NCI-H1436 (cell line): Measurements from ENCODE around the gene NME9.
A peak's percentile ranks its signal among the peaks of the same experiment; 100 is the strongest.
"Not testable (repeated sequence)": the region's sequence is repeated elsewhere in the genome, so short reads cannot be mapped to it uniquely, and the experiment has no call there.

Experiments
- DNase-seq: peaks from one replicate; lab custom pipeline; 2025; lab: John Stamatoyannopoulos, UW

The NME9 gene, protein sequence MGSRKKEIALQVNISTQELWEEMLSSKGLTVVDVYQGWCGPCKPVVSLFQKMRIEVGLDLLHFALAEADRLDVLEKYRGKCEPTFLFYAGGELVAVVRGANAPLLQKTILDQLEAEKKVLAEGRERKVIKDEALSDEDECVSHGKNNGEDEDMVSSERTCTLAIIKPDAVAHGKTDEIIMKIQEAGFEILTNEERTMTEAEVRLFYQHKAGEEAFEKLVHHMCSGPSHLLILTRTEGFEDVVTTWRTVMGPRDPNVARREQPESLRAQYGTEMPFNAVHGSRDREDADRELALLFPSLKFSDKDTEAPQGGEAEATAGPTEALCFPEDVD

DNA sequence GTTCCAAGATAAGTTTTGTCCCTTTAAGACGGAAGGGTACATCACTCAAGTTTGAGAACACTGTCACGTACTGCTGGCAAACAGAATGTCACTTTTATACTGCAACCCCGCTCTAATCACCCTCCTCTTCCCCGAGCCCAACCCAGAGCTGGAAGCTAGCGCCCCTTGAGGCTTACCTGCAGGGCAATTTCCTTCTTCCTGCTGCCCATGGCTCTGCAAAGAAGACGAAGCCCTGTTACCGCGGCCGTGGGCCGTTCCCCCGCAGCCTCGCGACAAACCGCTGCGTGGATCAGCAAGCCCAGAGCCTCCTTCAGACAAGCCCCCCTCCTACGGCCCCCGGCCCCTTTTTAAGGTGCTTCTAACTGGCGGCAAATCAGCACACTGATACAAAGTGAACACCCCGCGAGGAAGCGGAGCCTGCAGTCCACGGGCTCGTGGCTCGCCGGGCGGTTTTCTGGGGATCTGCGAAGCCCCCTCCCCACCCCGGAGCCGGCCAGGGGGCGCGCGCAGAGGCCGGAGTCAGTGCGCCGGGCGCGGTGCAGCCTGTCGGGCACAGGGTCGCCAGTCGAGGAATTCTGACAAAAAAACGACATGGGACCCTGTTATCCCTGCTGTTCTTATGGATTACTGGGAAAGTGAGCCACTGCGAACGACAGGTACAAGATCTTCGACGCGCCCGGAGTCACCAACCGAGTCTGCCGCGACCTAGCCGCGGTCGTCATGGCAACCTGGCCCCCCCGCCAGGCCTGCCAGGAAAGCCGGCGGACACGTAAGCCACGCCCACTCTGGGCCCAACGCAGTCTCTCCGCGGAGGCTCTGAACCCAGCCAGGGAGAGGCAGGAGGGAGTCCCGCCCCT, at the start of gene NME9:
Gene NME9, minus strand, starts transcription at position 725 of the 857 bp plus-strand sequence. Its CDS starts 516 bp downstream, at position 209.
- peak; percentile 96 for DNase-seq

DNA sequence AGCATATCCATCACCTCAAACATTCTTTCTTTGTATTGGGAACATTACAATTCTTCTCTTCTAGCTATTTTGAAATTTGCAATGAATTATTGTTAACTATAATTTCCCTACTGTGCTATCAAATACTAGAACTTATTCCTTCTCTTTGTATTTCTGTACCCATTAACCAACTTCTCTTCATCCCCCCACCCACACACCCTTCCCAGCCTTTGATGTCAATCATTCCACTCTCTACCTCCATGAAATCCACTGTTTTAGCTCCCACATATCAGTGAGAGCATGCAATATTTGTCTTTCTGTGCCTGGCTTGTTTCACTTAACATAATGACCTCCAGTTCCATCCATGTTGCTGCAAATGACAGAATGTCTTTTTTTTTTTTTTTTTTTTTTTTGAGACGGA, 49.3 kb upstream of the NME9 start:
- DNase-seq: no peak

DNA sequence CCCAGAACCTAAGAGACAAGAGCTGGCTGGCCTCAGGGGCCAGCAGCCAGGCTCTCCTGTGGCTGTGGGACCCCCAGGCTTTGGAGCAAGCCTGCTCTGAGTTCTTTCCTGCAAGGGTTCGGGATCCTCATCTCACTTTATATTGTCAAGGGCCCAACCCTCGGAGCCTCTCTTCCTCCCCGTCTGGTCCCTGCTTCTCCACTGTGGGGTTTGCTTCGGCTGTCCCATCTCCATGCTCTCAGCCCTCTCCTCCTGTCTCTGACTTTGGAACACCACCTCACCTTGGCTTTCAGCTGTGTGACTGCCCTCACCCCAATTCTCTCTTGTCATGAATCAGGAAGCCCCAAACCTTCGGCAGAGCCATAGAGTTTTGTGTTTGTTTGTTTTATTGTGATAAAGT, 48.7 kb upstream of the NME9 start:
- no peak for DNase-seq

DNA sequence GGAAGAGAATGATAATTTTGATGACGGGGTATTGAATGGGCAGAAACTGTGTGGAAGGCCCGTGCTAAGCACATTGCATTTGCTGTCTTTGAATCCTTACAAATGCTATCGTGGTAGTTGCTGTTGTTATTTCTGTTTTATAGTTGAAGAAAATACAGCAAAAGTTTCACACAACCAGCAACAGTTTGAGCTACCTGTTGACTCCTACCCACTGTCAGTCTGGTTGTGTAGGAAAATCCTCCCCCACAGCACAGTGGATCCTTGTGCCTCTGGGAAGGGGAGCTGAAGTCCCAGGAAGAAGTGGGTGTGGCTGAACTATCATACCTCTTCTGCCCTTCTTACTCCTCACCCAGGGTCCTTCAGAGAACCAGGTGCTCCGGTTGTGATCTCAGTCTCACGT, 48.2 kb upstream of the NME9 start:
- DNase-seq: no peak

DNA sequence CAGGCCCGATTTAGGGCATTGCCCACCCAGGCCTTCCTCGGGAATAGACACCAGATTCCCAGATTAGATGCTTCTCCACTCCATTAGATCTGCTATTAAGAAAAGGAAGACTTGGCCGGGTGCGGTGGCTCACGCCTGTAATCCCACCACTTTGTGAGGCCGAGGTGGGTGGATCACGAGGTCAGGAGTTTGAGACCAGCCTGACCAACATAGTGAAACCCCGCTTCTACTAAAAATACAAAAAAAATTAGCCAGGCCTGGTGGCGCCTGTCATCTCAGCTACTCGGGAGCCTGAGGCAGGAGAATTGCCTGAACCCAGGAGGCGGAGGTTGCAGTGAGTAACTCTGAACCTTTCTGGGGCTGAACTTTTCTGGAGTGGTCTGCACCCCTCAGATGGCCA, 47.6 kb upstream of the NME9 start:
- not testable (repeated sequence) for DNase-seq

DNA sequence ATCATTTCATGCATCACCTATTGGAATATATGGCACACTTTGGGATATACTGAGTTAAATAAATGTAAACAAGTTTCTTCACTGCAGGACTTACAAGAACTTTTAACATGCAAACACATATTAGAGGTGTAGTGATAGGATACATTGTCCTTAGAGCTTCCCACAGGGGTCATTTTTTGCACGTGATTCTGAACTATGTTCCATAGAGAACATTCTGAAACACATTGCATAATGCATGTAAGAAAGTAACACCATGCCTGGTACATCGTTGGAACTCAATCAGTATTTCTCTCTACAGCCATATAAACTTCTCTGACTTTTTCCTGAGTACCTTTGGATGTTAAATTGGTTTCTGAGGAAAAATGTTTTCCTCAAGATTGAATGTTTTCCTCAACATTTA, 47.0 kb upstream of the NME9 start:
- no peak for DNase-seq

DNA sequence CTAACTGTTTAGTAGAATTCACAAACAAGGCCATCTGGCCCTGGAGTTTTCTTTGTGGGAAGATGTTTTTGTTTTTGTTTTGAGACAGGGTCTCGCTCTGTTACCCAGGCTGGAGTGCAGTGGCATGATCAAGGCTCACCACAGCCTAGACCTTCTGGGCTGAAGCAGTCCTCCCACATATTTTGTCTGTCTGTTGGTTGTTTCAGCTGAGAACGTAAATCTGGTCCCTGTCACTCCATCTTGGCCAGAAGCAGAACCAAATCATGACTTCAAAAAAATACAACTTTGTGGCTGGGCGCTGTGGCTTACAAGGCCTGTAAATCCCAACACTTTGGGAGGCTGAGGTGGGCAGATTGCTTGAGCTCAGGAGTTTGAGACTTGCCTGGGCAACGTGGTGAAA, 45.8 kb upstream of the NME9 start:
- no peak for DNase-seq

DNA sequence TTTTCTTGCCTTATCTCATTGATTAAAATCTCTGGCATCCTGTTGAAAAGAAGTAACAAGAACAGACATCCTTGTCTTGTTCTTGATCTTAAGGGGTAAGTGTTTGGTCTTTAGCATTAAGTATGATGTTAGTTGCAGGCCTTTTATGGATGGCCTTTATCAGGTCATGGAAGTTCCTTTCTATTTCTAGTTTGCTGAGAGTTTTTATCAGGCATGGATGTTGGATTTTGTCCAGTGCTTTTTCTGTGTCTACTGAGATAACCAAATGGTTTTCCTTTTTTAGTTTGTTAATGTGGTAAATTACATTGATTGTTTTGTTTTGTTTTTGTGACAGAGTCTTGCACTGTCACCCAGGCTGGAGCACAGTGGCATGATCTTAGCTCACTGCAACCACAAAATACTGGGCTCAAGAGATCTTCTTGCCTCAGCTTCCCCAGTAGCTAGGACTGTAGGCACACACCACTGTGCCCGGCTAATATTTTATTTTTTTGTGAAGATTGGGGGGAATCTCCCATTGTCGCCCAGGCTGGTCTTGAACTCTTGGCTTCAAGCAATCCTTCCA, 45.0 kb upstream of the NME9 start:
- DNase-seq: no peak

DNA sequence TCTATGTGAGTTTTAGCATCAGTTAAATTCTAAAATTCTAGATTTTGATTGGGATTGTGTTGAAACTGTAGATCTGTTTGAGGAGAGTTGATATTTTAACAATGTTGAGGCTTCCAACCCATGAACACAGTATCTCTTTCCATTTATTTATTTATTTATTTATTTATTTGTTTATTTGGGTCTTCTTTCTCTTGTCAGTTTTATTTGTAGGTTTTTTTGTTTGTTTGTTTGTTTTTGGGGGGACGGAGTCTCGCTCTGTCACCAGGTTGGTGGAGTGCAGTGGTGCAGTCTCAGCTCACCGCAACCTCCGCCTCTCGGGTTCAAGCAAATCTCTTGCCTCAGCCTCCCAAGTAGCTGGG, 44.1 kb upstream of the NME9 start:
- no peak for DNase-seq

DNA sequence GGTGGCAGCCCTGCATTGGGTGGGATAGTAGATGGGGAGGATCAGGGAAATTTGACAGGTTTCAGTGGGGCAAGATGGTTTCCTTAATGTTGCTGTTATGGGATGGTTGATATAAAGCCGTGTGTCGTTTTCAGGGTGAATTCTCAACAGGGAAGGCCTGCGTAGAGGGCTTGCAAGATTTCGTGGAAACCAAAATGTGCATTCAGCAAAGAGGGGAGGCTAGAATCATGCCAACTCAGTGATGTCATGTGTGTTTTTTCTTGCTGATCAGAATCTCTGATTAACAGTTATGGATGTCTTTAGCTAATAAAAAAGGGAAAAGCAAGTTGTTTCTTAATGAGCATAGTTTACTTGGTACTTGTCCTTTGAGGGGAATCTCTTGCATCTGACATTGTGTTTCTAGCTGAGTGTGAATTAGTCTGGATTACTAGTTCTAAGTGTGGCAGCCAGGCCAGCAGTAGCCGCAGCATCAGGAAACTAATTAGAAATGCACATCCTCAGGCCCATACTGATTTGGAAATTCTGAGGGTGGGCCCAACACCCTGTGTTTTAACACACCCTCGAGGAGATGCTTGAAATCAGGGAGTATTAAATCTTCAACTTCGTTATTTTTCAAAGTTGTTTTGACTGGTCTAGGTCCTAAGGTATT, 43.6 kb upstream of the NME9 start:
- no peak for DNase-seq

DNA sequence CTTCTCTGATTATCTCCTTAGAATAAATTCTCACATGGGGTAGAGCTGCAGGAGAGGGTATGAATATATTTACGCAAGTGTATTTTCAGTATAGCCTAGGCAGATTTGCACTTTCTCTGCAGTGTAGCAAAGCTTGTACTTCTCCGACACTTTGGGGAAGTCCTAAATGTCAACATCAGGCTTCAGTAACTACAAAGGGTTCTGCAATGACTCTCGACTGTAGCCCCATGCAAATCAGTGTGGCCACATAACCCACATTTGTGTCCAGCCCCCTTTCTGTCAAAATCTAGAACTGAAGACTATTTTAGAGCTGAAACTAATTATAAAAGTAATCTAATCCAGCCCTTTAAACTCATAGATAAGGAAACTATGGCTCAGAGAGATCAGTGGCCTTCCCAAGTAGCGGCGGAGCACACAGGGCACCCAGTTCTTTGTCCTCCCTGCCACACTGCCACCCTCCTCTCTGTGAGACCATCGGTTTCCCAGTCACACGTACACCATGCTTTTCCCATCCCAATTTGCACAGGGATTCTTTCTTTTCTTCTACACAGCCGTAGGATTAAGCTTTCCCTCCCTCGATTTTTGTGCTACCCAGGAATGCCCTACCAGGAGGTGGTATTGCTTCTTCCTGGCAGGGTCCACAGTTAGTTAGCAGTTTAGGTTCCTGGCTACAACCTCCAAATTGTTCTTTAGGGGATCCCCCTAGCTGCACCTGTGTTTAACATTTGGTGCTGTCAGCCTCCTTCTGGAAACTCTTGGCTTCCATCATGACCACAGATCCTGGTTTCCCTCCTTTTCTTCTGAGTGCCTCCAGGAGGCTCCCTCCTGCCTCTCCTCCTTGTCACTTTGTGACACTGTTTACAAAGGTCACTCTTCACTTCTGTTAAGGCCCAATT, 41.7 kb upstream of the NME9 start:
- no peak for DNase-seq

DNA sequence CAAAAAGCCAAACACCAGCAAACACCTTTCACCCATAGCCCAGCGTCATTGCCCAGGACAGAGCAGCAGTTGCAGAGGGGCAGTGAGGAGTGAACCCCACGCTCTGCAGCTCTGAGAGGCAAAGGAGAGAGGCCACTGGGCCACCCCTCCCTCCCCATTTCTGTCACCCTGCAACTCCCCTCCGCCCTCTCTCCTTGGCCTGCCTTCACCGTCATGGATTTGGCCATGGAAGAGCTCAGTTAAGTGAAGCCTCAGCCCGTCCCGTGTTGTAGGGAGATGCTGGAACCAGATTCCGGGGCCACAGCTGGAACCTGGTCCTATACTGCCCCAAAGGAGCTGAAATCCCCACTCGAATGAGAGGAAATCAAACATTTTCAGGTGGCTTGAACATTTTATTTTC, 40.7 kb upstream of the NME9 start:
- no peak for DNase-seq

DNA sequence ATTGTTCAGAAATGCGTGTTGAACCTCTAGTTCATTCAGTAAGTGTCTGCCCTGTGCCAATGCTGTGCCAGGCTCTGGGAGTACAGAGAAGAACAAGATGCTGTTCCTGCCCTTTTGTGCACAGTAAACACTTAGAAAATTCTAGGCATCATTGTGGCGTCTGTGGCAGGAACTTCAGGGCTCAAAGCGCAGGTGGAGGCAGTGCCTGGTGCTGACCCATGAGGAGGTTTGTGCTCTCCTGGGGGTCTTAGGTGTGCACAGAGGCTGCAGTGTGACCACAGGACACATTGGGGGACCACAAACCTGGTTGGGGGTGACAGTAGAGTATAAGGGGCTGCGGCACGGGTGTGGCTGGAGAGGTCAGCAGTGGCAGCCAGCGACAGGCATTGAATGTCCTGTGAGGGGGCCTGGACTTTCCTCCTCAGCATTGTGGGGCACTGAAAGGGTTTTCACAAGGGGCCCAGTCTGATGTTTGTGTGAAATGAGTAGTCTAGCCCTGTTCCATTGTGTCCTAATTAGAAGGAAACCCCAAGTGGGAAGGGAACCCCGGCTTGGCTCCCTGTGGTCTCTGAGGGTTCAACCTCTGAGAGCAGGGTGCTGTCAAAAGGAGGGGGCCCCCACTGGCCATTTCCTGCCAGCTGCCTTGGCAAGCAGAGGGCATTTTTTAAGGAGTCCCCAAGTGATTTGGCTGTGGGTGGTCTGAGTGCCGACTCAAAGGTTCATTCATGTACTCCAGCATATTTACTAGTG, 39.7 kb upstream of the NME9 start:
- DNase-seq: no peak

DNA sequence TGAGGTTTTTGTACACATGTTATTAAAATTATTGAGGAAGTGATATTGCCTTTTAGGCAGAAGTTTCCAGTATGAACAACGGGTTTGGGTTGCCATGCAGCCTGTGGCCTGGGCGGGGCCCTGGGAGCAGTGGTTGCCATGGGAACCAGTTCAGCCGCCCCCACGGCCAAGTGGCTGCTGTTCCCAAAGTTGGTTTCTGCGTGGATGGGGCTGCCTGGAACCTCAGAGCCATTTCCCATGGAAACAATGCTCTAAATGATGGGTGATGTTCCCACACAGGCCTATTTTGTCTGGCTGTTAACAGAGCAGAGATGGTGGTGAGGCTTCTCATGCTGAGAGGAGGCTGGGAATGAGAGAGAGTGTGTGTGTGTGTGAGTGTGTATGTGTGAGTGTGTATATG, 38.3 kb upstream of the NME9 start:
- DNase-seq: no peak

DNA sequence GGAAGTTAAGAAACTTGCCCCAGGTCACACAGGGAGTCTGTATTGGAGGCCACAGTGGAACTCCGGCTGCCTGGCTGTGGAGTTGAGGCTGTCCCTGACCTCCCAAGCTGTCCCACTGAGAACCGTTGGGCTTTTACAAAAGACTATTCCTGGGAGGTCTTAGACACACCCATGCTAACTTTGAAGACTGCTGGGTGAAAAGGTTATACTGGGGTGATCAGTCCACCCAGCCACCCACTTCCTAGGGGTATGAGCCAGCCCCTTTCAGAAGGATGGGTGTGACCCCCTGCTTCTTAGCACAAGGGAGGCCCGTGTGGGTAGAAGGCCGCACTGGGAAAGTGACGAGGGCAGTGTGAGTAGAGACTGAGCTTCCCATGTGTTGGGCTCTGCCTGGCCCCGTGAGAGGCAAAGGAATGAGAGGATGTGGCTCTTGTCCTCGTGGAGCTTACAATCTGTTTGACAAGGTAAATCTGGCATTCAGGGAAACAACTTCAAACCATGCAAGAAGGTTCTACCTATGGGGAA, 37.7 kb upstream of the NME9 start:
- DNase-seq: no peak

DNA sequence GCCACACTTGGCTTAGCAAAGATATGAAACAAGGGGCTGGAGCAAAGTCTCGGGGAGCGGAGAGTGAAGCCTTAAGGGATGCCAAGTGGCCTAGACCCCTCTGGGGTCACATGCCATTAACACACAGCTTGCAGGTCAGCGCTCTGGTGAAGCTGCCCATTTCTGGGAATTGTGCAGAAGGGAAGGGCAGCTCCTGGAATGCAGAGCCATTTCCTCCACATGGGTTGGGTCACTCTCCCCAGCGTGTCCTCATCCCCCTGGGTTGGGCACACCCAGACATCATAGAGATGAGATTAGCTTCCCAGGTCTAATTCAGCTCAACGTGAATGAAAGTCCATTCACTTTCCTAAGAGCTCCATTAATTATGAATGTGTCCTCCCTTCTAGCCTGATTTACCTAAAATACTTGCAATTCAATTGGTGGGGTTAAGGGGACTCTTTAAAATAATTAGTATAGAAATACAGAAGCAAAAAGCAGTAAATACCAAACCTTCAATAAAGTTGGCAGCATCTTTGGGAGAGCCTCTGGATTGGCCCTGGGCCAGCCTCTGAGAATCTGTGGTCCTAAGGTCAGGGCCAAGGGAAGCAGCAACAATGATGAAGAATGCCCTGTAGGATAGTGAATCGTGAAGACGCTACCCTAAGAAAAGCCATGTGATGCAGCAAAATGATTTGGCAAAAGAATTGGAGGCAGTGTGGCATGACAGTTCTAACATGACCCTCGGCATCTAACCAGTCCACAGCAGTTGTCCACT, 36.5 kb upstream of the NME9 start:
- no peak for DNase-seq

DNA sequence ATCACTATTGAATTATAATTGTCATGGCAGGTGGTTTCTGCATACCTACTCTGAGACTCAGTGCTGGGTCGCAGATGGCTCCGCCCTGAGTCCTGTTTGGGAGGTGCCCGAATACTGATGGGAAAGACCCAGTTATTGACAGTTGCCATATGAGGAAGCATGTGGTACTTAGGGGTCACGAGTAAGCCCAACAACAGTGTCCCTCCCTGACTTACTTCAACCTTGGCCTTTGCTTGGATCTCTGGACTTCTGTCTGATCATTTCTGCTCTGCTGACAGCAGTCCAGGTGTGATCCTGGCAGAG, 35.6 kb upstream of the NME9 start:
- no peak for DNase-seq

DNA sequence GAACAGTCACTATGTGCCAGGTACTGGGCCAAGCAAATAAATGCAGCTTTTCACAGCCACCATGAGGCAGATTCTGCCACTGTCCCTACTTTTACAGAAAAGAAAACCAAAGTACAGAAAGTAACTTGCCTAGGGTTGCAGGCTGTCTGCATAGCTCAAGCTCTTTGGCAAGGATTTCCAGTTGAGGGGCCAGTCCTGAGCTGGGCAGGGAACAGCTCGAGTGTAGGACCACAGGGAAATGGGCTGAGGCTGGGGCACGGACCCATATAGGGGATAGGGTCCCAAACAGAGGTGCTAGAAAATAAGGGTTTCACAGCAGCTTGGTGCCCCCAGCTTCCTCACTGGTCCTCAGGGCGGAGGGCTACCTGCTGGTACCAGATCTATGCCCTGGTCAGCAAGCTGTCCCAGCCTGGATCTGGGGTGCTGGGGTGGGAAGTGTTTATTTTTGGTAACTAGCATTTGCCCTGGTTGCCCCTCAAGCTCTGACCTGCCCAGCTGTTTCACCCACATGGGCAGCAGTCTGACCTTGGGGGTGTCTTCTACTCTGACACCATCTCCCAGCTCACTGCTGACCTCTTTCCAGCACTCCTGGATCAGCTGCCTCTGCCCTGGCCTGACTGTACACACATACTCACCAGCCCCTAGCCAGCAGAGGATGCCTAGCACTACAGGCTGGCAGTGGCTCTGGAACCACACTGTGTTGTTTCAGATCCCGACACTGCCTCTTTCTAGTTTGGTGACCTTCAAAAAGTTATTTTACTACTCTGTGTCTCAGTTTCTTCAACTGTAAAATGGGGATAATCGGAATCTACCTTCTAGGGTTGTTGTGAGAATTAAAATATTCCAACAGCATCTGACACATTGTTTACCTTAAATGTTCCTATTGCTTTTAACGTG, 35.0 kb upstream of the NME9 start:
- DNase-seq: no peak

DNA sequence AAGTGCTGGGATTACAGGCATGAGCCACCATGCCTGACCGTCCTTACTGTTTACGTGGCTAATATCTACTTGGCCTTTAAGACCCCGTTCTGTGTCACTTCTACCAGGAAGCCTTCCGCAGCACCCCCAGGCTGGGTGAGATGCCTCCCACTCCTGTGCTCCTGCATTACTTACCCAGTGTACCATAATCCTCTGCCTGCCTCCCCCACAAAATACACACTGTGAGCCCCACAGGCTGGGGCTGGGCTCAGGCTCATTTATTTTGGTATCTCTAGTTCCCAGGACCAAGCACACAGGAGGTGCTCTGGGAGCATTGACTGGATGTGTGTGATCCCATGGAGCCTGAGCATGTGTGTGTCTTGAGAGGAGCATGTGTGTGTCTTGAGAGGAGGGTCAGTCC, 33.7 kb upstream of the NME9 start:
- DNase-seq: no peak
